C4-2B (cell line): ENCODE results near the gene MAPK8IP2.

Experiments
- CTCF ChIP-seq: fragments of 450-650 bp; conservative IDR thresholded peaks from 2 replicates; pipeline ENCODE4 v1.5.1; 2017; ENCODE audit warnings: mild to moderate bottlenecking
- ZFX ChIP-seq: fragments of 450-650 bp; IDR thresholded peaks from 2 replicates; pipeline ENCODE4 v1.6.1; 2017

DNA sequence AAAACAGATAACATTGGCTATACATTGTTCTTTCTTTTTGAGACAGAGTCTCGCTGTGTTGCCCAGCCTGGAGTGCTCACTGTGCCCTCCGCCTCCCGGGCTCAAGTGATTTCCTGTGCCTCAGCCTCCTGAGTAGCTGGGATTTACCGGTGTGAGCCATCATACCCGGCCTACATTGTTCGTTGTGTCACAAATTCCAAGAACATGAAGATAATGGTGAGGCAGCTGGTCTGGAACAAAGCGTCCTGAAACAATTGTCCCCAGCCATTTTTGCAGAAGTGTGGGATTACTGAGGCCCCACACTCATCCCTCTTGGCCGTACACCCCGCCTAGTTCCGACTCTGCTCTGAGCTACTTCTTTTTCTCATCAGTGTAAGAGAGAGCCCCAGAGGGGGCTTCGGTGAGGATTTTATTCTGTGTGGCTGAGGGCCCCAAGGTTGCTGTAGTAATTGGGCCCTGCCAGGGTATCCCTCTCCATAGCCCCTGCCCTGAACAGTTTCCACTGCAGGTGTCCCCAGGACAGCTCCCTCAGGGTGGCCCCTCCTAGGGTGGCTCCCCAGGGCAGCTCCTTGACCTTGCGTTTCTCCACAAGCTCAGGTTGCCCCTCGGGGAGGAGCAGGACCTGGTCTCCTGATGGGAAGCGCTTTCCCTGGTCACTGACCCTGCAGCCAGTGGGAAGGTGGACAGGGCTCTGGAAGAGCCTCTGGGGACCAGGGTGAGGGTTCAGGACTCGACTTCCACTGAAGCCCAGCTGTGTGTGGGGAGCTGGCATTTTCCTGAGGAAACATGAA is 40.5 kb downstream of the MAPK8IP2 start:
- TF ChIP-seq CTCF (no peak), ZFX (no peak)
